ENCODE data around the gene LRRC32.

LRRC32 gene

DNA sequence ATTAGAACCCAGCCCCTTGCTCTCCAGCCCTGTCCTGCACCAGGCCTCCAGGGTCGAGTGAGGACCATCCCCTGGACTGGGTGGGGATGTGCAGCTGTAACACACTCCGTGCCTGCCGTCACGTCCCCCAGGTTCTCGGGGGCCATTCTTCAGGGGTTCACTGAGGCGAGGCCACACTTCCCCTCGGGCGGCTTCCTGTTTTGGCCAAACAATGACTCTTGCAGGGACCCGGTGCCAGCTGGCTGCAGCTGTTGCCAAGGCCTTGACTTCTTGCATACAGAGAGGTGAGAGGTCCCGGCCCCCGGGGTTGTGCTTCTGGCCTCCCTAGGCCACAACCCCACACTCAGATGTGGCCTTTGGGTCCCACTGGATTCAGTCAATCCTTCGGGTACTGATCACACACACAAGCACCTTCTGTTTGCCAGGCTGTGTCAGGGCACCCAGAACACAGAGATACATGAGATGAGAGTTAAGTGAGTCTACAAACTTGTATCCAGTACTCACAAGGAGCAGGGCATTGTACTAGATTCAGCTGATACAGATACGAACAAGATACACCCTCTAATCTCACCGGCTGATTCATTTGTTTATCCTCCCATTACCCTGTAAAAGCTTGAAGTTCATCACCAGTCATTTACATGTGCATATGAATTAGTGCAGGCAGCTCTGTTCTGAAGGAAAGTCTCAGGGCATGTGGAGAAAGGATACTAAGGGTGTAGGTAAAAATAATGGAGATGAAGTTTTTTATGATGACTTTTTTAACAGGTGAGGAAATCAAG lies 32.9 kb downstream of the LRRC32 start:
- Histone ChIP-seq H3K27me3 (ENCODE audit: insufficient read depth, low read depth, severe bottlenecking) (no peaks in the 10 kb centered on the region), H3K27ac (no peak overlapping the region), H3K9me3 (ENCODE audit: severe bottlenecking) (no peaks in the 10 kb centered on the region), H3K4me3 (ENCODE audit: low read depth, low read length) (no peak overlapping the region), H3K36me3 (no peaks in the 10 kb centered on the region)
- TF ChIP-seq, protein P1, sequence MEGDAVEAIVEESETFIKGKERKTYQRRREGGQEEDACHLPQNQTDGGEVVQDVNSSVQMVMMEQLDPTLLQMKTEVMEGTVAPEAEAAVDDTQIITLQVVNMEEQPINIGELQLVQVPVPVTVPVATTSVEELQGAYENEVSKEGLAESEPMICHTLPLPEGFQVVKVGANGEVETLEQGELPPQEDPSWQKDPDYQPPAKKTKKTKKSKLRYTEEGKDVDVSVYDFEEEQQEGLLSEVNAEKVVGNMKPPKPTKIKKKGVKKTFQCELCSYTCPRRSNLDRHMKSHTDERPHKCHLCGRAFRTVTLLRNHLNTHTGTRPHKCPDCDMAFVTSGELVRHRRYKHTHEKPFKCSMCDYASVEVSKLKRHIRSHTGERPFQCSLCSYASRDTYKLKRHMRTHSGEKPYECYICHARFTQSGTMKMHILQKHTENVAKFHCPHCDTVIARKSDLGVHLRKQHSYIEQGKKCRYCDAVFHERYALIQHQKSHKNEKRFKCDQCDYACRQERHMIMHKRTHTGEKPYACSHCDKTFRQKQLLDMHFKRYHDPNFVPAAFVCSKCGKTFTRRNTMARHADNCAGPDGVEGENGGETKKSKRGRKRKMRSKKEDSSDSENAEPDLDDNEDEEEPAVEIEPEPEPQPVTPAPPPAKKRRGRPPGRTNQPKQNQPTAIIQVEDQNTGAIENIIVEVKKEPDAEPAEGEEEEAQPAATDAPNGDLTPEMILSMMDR (IDR thresholded peaks at IDR 0.05; ENCODE audit: low read depth, low read length) = no peak
- no peak for DNase-seq

DNA sequence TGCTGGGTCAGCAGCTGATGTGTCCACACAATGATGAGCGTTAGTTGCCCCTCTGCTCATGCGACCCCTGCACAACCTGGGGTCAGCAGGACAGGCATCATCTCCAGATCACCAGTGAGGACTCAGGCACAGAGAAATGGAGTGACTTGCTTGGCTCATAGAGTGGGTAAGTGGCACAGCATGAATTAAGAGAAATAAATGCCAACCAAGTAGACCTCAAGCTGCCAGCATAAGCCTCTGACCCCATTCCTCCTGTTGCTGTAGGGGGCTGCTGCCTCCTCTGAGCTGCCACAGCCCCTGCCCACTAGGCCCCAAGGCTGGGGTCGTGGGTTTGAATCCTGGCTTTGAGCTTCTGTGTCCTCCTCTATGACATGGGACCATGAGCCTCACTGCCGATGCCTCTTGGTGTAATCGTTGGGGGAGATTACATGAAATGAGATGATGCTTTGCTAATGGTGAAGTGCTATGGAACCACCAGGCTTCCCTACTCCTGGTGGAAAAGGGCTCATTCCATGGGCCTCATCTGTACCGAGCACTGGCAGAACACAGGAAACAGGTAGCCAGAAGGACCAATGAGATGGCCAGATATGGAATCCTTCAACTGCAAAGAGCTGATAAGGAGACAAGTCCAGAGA lies 33.6 kb downstream of the LRRC32 start:
- DNase-seq = no peak
- Histone ChIP-seq H3K4me3 (ENCODE audit: low read depth, low read length) (no peak overlapping the region), H3K36me3 (no peaks in the 10 kb centered on the region), H3K9me3 (ENCODE audit: severe bottlenecking) (no peaks in the 10 kb centered on the region), H3K27ac (no peak overlapping the region), H3K27me3 (ENCODE audit: insufficient read depth, low read depth, severe bottlenecking) (no peaks in the 10 kb centered on the region)
- TF ChIP-seq, protein P1 (IDR thresholded peaks at IDR 0.05; ENCODE audit: low read depth, low read length) = no peak

DNA sequence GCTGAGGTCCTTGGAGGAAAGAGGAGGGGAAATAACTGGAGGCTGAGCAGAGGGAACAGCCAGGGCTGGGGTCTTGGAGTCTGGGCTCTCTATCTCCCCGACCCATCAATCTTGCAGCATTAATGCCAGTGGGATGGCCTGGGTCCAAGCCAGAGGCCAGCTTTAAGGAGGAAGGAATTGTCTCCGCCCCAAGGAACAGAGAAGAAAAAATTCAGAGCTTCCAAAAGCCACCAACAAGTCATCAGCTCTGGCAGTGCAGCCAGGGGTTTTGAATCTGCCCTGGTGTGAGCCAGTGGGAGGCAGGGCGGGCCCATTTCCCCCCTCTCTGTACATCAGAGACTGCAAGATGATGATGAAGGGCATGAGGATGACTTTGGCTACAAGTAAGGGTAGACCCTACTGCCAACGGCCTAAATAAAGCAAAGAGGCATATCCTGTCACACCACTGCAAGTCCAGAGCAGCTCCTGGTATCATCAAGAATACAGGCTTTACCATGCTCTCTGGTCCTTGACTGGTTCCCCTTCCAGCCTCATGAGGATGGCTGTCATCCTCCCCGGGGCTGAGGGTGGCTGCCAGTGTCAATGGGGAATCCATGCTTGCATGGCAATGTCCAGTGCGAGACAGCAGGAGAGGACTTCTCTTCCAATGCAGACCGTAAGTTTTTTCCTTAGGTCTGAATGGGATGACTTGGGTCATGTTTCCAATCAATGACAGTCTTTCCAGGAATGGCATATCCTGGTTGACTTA lies 34.4 kb downstream of the LRRC32 start:
- Histone ChIP-seq H3K36me3 (no peaks in the 10 kb centered on the region), H3K9me3 (ENCODE audit: severe bottlenecking) (no peaks in the 10 kb centered on the region), H3K4me3 (ENCODE audit: low read depth, low read length) (no peak overlapping the region), H3K27ac (no peak overlapping the region), H3K27me3 (ENCODE audit: insufficient read depth, low read depth, severe bottlenecking) (no peaks in the 10 kb centered on the region)
- no peak for DNase-seq
- TF ChIP-seq, protein P1 (IDR thresholded peaks at IDR 0.05; ENCODE audit: low read depth, low read length) = no peak

DNA sequence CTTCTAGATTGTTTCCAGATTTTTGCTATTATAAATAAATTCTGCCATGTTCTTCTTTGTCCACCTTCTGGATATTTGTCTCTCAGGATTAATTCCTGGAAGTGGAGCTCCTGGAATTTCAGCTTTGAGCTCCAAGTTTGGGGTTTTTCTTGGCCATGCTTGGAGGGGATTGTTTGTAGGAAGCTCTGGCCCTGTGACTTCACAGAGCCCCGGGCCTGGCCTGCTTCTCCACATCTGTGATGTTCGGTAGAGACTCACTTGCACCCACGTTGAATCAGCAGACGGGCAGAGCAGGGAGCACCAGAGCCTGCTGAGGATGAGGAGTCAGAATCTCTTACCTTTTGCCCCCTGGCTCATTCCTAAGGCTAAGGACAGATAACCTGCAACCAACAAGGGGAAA lies 35.7 kb downstream of the LRRC32 start:
- no peak for DNase-seq
- Histone ChIP-seq H3K9me3 (ENCODE audit: severe bottlenecking) (no peaks in the 10 kb centered on the region), H3K4me3 (ENCODE audit: low read depth, low read length) (no peak overlapping the region), H3K36me3 (no peaks in the 10 kb centered on the region), H3K27me3 (ENCODE audit: insufficient read depth, low read depth, severe bottlenecking) (no peaks in the 10 kb centered on the region), H3K27ac (no peak overlapping the region)
- TF ChIP-seq, protein P1 (IDR thresholded peaks at IDR 0.05; ENCODE audit: low read depth, low read length) = no peak

DNA sequence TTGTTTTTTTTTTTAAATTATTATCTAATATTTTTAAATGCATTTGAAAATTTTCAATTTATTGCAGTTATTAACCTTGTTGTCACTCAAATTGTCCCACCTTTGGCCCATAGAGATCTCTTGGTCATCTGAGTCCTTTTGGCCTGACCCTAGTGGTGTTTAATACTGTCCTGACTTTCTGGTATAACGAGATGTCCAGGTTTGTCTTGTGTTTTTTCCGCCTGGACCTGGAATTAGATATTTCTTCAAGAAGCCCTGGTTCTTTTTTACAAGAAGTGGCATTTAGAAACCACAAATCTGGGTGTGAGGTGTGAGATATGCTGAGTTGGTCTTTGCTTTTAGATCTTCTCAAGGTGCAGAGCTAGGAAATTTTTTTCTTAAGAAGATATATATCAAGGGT lies 38.1 kb downstream of the LRRC32 start:
- H3K27me3 ChIP-seq (ENCODE audit: insufficient read depth, low read depth, severe bottlenecking) = no peaks in the 10 kb centered on the region
- H3K27ac ChIP-seq = no peak overlapping the region
- H3K9me3 ChIP-seq (ENCODE audit: severe bottlenecking) = no peaks in the 10 kb centered on the region
- no peak overlapping the region for H3K4me3 ChIP-seq (ENCODE audit: low read depth, low read length)
- TF ChIP-seq, protein P1 (IDR thresholded peaks at IDR 0.05; ENCODE audit: low read depth, low read length) = no peak
- DNase-seq = no peak
- H3K36me3 ChIP-seq = no peaks in the 10 kb centered on the region
